ENCODE results near the gene PFKFB3. TPM values are rescaled to one million over a fixed set of nuclear protein-coding genes. Genes with fewer than 3 reads are reported as not detected.

Gene PFKFB3
- polyA plus RNA-seq, 1 experiment: 24.3 TPM

GRCh38 chr10:6199131-6199733 is 3.5 kb upstream of the PFKFB3 start:
- TF ChIP-seq CTCF (IDR thresholded peaks at IDR 0.05; ENCODE audit: low read depth, low read length): no peak
- CTCF ChIA-PET: interaction anchor here (0.5 to 8.2 kb wide), 6 partner anchors 8 to 210 kb away, joined by 3 to 221 read pairs (median 8); no protein-coding TSS in a partner anchor
- Histone ChIP-seq H3K9me3 (ENCODE audit: control insufficient read depth, insufficient read depth, low read length) (no peaks in the 10 kb centered on the region; the same call in 1 of the 2 replicates), H3K27me3 (ENCODE audit: control insufficient read depth, insufficient read depth, low read length) (no peaks in the 10 kb centered on the region), H3K4me3 (ENCODE audit: low read depth, low read length) (no peak overlapping the region), H3K27ac (ENCODE audit: low read depth, low read length) (no peak overlapping the region)
- POLR2A ChIA-PET: interaction anchor here (0.7 kb wide), 1 partner anchor 23 kb away, joined by 7 read pairs; no protein-coding TSS in a partner anchor
- DNase-seq (ENCODE audit: low read depth, low spot score): no peak

GRCh38 chr10:6200440-6200733 is 2.3 kb upstream of the PFKFB3 start:
- H3K4me3 ChIP-seq (ENCODE audit: low read depth, low read length): peak overlapping the region; percentile 55; the same call in 1 of the 2 replicates
- H3K27me3 ChIP-seq (ENCODE audit: control insufficient read depth, insufficient read depth, low read length): no peaks in the 10 kb centered on the region
- no peak overlapping the region for H3K27ac ChIP-seq (ENCODE audit: low read depth, low read length)
- H3K9me3 ChIP-seq (ENCODE audit: control insufficient read depth, insufficient read depth, low read length): no peaks in the 10 kb centered on the region; the same call in 1 of the 2 replicates
- ChIA-PET POLR2A (interaction anchor here (5.1 kb wide), 1 partner anchor 202 kb away, joined by 176 read pairs; no protein-coding TSS in a partner anchor), CTCF (interaction anchor here (0.7 to 8.2 kb wide), 3 partner anchors 50 to 206 kb away, joined by 3 to 221 read pairs (median 31); no protein-coding TSS in a partner anchor)
- no peak for TF ChIP-seq CTCF (IDR thresholded peaks at IDR 0.05; ENCODE audit: low read depth, low read length)
- DNase-seq (ENCODE audit: low read depth, low spot score): no peak

GRCh38 chr10:6200734-6201515 is 1.8 kb upstream of the PFKFB3 start:
- Histone ChIP-seq H3K27me3 (ENCODE audit: control insufficient read depth, insufficient read depth, low read length) (no peaks in the 10 kb centered on the region), H3K9me3 (ENCODE audit: control insufficient read depth, insufficient read depth, low read length) (no peaks in the 10 kb centered on the region; the same call in 1 of the 2 replicates), H3K27ac (ENCODE audit: low read depth, low read length) (no peak overlapping the region), H3K4me3 (ENCODE audit: low read depth, low read length) (peak overlapping the region; percentile 55)
- TF ChIP-seq CTCF (IDR thresholded peaks at IDR 0.05; ENCODE audit: low read depth, low read length): no peak
- ChIA-PET POLR2A (interaction anchor here (5.1 kb wide), 1 partner anchor 201 kb away, joined by 176 read pairs; no protein-coding TSS in a partner anchor), CTCF (interaction anchor here (0.7 to 8.2 kb wide), 6 partner anchors 10 to 208 kb away, joined by 3 to 221 read pairs (median 13); no protein-coding TSS in a partner anchor)
- no peak for DNase-seq (ENCODE audit: low read depth, low spot score)

DNA sequence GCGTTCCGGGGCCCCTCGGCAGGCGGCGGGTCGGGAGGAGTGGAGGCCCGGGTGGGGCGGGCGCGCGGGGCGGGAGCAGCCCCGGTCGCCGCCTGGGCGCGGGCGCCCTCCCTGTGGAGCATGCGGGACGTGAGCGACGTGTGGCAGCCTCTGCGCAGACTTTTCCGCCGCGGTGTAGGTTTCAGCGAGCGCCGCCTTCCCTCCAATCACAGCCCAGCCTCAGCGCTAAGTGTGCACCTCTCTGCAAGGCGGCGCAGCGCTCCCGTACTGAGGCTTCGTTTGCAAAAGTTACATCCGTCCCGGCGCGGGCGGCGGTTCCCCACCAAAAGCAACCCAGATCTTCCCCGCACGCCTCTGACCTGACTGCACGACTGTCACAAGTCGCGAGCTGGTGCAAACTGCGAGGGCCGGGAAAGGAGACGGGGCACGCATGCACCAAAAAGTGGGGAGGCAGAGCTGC is 1.2 kb upstream of the PFKFB3 start:
- ChIA-PET POLR2A (interaction anchor here (1.8 to 5.1 kb wide), 4 partner anchors 29 to 201 kb away, joined by 5 to 176 read pairs (median 19); no protein-coding TSS in a partner anchor), CTCF (interaction anchor here (0.6 to 8.2 kb wide), 17 partner anchors 11 to 208 kb away, joined by 3 to 221 read pairs (median 9); no protein-coding TSS in a partner anchor)
- DNase-seq (ENCODE audit: low read depth, low spot score): no peak

More for the DNA sequence above, 1.2 kb upstream of the PFKFB3 start:
- H3K9me3 ChIP-seq (ENCODE audit: control insufficient read depth, insufficient read depth, low read length): no peaks in the 10 kb centered on the region; the same call in 1 of the 2 replicates
- H3K4me3 ChIP-seq (ENCODE audit: low read depth, low read length): peak overlapping the region; percentile 55
- no peak for TF ChIP-seq CTCF (IDR thresholded peaks at IDR 0.05; ENCODE audit: low read depth, low read length)
- no peaks in the 10 kb centered on the region for H3K27me3 ChIP-seq (ENCODE audit: control insufficient read depth, insufficient read depth, low read length)
- no peak overlapping the region for H3K27ac ChIP-seq (ENCODE audit: low read depth, low read length)

Measured in AG04450 (cell line).